Tibial artery (tissue), 4 donors: Measurements from ENCODE around the gene DLEC1.

Experiments
- DNase-seq, 2 donors: peaks; one replicate each; pipeline ENCODE4 v3.0.0-alpha.2; 2019
- H3K27ac ChIP-seq, 2 donors: fragments of 200-600 bp; sonication (generic) in 1 of 2; 1 replicate in 1 of 2; 2 replicates in 1 of 2; pipeline ENCODE4 v1.5.1; 2018 to 2019; ENCODE audit warnings: mild to moderate bottlenecking in 1 of 2
- H3K27me3 ChIP-seq, 2 donors: fragments of 200-600 bp; sonication (generic) in 1 of 2; one replicate each; pipeline versions ENCODE4 v1.5.1 to v1.6.0; 2016 to 2019
- H3K36me3 ChIP-seq, 3 donors: fragments of 200-600 bp; sonication (generic) in 2 of 3; one replicate each; pipeline ENCODE4 v1.5.1; 2016 to 2019; ENCODE audit warnings: mild to moderate bottlenecking in 2 of 3
- H3K4me1 ChIP-seq, 4 donors: fragments of 200-600 bp; sonication (generic) in 2 of 4; 1 replicate in 3 of 4; 2 replicates in 1 of 4; pipeline ENCODE4 v1.5.1; 2016 to 2019
- H3K4me3 ChIP-seq, 2 donors: fragments of 200-600 bp; sonication (generic) in 1 of 2; 1 replicate in 1 of 2; 2 replicates in 1 of 2; pipeline ENCODE4 v1.5.1; 2018 to 2019; ENCODE audit warnings: mild to moderate bottlenecking in 2 of 2
- H3K9me3 ChIP-seq, 3 donors: fragments of 200-600 bp; sonication (generic) in 1 of 3; one replicate each; pipeline ENCODE4 v1.5.1; 2016 to 2019
- CTCF ChIP-seq, 2 experiments: fragments of 200-600 bp in 1 of 2; fragments of 450-650 bp in 1 of 2; IDR thresholded peaks; one replicate each; pipeline ENCODE4 v1.5.1; 2017 to 2019; ENCODE audit warnings: antibody characterized with exemption in 2 of 2, mild to moderate bottlenecking in 1 of 2, moderate library complexity in 1 of 2
- intact Hi-C: fragments of 100-400 bp; cut with DNase I; formaldehyde crosslinking; loops from one replicate; pipeline ENCODE4 v1.15.0; 2023; ENCODE audit warnings: low total_unique reads

Gene DLEC1

GRCh38 chr3:38039899-38040261, 872 bp downstream of the DLEC1 start:
- Histone ChIP-seq H3K36me3 (no peaks in the 10 kb centered on the region), H3K27me3 (no peaks in the 10 kb centered on the region), H3K4me3 (peak overlapping the region; percentile 47 to 55), H3K4me1 (peaks cover 0 to 14% (median 10%) of the 10 kb centered on the region in 4 donors), H3K9me3 (no peaks in the 10 kb centered on the region), H3K27ac (no peak overlapping the region)
- DNase-seq = peak; percentile 82 to 83
- peak; percentile 35 to 42 for TF ChIP-seq CTCF (IDR thresholded peaks at IDR 0.05)
- intact Hi-C loops = loop anchor here (5.0 to 10.0 kb wide), 3 partner anchors 38 to 125 kb away; partner anchors contain the start of genes ACAA1, MYD88 and OXSR1

- Histone ChIP-seq H3K27ac (no peak overlapping the region), H3K4me3 (no peak overlapping the region), H3K9me3 (no peaks in the 10 kb centered on the region), H3K36me3 (no peaks in the 10 kb centered on the region), H3K27me3 (no peaks in the 10 kb centered on the region), H3K4me1 (peaks cover 0 to 14% (median 10%) of the 10 kb centered on the region in 4 donors)
- no peak for DNase-seq
- intact Hi-C loops = no loop called here
- no peak for TF ChIP-seq CTCF (IDR thresholded peaks at IDR 0.05)
Observed at GRCh38 chr3:38040401-38040800, 1.4 kb downstream of the DLEC1 start.

- TF ChIP-seq CTCF (IDR thresholded peaks at IDR 0.05) = no peak
- H3K4me3 ChIP-seq = no peak overlapping the region
- intact Hi-C loops = no loop called here
- H3K9me3 ChIP-seq = no peaks in the 10 kb centered on the region
- peaks cover 0 to 14% (median 10%) of the 10 kb centered on the region in 4 donors for H3K4me1 ChIP-seq
- H3K36me3 ChIP-seq = no peaks in the 10 kb centered on the region
- no peaks in the 10 kb centered on the region for H3K27me3 ChIP-seq
- no peak for DNase-seq
- H3K27ac ChIP-seq = no peak overlapping the region
Observed at GRCh38 chr3:38043486-38043885, 4.5 kb downstream of the DLEC1 start.

GRCh38 chr3:38046027-38046426, 7.0 kb downstream of the DLEC1 start:
- no peak for DNase-seq
- no peak overlapping the region for H3K27ac ChIP-seq
- H3K4me3 ChIP-seq = no peak overlapping the region
- no peak for TF ChIP-seq CTCF (IDR thresholded peaks at IDR 0.05)
- H3K27me3 ChIP-seq = no peaks in the 10 kb centered on the region
- intact Hi-C loops = no loop called here
- H3K9me3 ChIP-seq = no peaks in the 10 kb centered on the region
- peaks cover 0 to 7% (median 1%) of the 10 kb centered on the region in 4 donors for H3K4me1 ChIP-seq
- no peaks in the 10 kb centered on the region for H3K36me3 ChIP-seq

- no peaks in the 10 kb centered on the region for H3K36me3 ChIP-seq
- H3K4me3 ChIP-seq = no peak overlapping the region
- H3K9me3 ChIP-seq = no peaks in the 10 kb centered on the region
- intact Hi-C loops = no loop called here
- no peaks in the 10 kb centered on the region for H3K27me3 ChIP-seq
- H3K4me1 ChIP-seq = peaks cover 0 to 7% (median 1%) of the 10 kb centered on the region in 4 donors
- no peak for TF ChIP-seq CTCF (IDR thresholded peaks at IDR 0.05)
- no peak for DNase-seq
- H3K27ac ChIP-seq = no peak overlapping the region
Observed at GRCh38 chr3:38046821-38047220, 7.8 kb downstream of the DLEC1 start.

GRCh38 chr3:38047896-38048295, 8.9 kb downstream of the DLEC1 start:
- Histone ChIP-seq H3K36me3 (no peaks in the 10 kb centered on the region), H3K9me3 (no peaks in the 10 kb centered on the region), H3K4me1 (peaks cover 0 to 7% (median 1%) of the 10 kb centered on the region in 4 donors), H3K27ac (no peak overlapping the region), H3K4me3 (no peak overlapping the region), H3K27me3 (no peaks in the 10 kb centered on the region)
- no peak for DNase-seq
- no peak for TF ChIP-seq CTCF (IDR thresholded peaks at IDR 0.05)
- intact Hi-C loops = no loop called here
